GM19397 (cell line): ENCODE data around the gene NCBP2L.
A peak's percentile ranks its signal among the peaks of the same experiment; 100 is the strongest.

Experiments used
- ATAC-seq: cut with Tn5 transposase; IDR thresholded peaks from one replicate; pipeline ENCODE4 v1.9.1; 2021; ENCODE audit warnings: mild to moderate bottlenecking, moderate library complexity; ENCODE audit not compliant: unreplicated experiment

The NCBP2L gene

GRCh38 chrX:107752043-107752442, 25.5 kb upstream of the NCBP2L start:
- no peak for ATAC-seq

- ATAC-seq = no peak
Measured at GRCh38 chrX:107752714-107753113, 24.8 kb upstream of the NCBP2L start.

GRCh38 chrX:107753187-107753586, 24.3 kb upstream of the NCBP2L start:
- ATAC-seq = no peak

- no peak for ATAC-seq
Measured at GRCh38 chrX:107755721-107756120, 21.8 kb upstream of the NCBP2L start.

GRCh38 chrX:107758231-107758766, 19.2 kb upstream of the NCBP2L start:
- no peak for ATAC-seq

- no peak for ATAC-seq
Measured at GRCh38 chrX:107760304-107761077, 17.0 kb upstream of the NCBP2L start.

- ATAC-seq = no peak
Measured at GRCh38 chrX:107763647-107764046, 13.9 kb upstream of the NCBP2L start.

- ATAC-seq = no peak
Measured at GRCh38 chrX:107764845-107765608, 12.5 kb upstream of the NCBP2L start.

GRCh38 chrX:107766470-107767150, 10.9 kb upstream of the NCBP2L start:
- ATAC-seq = no peak

GRCh38 chrX:107768051-107768450, 9.5 kb upstream of the NCBP2L start:
- ATAC-seq = no peak

GRCh38 chrX:107769581-107770317, 7.8 kb upstream of the NCBP2L start:
- ATAC-seq = no peak

- ATAC-seq = no peak
Measured at GRCh38 chrX:107773206-107773605, 4.3 kb upstream of the NCBP2L start.

- no peak for ATAC-seq
Measured at GRCh38 chrX:107773906-107774435, 3.6 kb upstream of the NCBP2L start.

- ATAC-seq = no peak
Measured at GRCh38 chrX:107775000-107775733, 2.4 kb upstream of the NCBP2L start.

- peak; percentile 81 for ATAC-seq
Measured at GRCh38 chrX:107775734-107776511, 1.6 kb upstream of the NCBP2L start, which contains the start of gene TSC22D3. Gene TSC22D3 (minus strand): TSS chrX:107775787. CDS start chrX:107775419, 368 bp downstream.

GRCh38 chrX:107776649-107777535, 641 bp upstream of the NCBP2L start:
- ATAC-seq = peak; percentile 61

GRCh38 chrX:107780525-107780924, 3.0 kb downstream of the NCBP2L start:
- no peak for ATAC-seq

GRCh38 chrX:107787827-107788226, 10.3 kb downstream of the NCBP2L start:
- ATAC-seq = no peak
